ACC112 (cell line): ENCODE results near the gene TRIM24.
"Not testable (repeated sequence)": the region's sequence is repeated elsewhere in the genome, so short reads cannot be mapped to it uniquely, and the experiment has no call there.

Experiments used
- H2AFZ ChIP-seq: fragments of 200-600 bp; sonication (generic); one replicate; pipeline ENCODE4 v1.6.0; 2017; ENCODE audit warnings: antibody characterized with exemption, low read length; ENCODE audit not compliant: unreplicated experiment
- H3K27ac ChIP-seq: fragments of 200-600 bp; sonication (generic); 2 replicates; pipeline ENCODE4 v1.5.1; 2014; ENCODE audit warnings: low read depth, mild to moderate bottlenecking, antibody characterized with exemption, low read length, moderate library complexity
- H3K27me3 ChIP-seq: fragments of 200-600 bp; sonication (generic); 2 replicates; pipeline ENCODE4 v1.6.1; 2014; ENCODE audit warnings: mild to moderate bottlenecking, antibody characterized with exemption, low read length, moderate library complexity, mixed read lengths; ENCODE audit not compliant: insufficient read depth
- H3K36me3 ChIP-seq: fragments of 200-600 bp; sonication (generic); 2 replicates; pipeline ENCODE4 v1.6.1; 2016; ENCODE audit warnings: mild to moderate bottlenecking, antibody characterized with exemption, low read length, moderate library complexity, mixed read lengths; ENCODE audit not compliant: insufficient read depth
- H3K4me1 ChIP-seq: fragments of 200-600 bp; sonication (generic); one replicate; pipeline ENCODE4 v1.6.1; 2016; ENCODE audit warnings: low read length, mixed read lengths; ENCODE audit not compliant: insufficient read depth, unreplicated experiment, control insufficient read depth
- H3K4me3 ChIP-seq: fragments of 200-600 bp; sonication (generic); 2 replicates; pipeline ENCODE4 v1.5.1; 2014; ENCODE audit warnings: mild to moderate bottlenecking, low read depth, low read length
- H3K79me2 ChIP-seq: fragments of 200-600 bp; sonication (generic); one replicate; pipeline ENCODE4 v1.6.0; 2016; ENCODE audit warnings: low read length; ENCODE audit not compliant: control insufficient read depth, unreplicated experiment, insufficient read depth

TRIM24 gene

DNA sequence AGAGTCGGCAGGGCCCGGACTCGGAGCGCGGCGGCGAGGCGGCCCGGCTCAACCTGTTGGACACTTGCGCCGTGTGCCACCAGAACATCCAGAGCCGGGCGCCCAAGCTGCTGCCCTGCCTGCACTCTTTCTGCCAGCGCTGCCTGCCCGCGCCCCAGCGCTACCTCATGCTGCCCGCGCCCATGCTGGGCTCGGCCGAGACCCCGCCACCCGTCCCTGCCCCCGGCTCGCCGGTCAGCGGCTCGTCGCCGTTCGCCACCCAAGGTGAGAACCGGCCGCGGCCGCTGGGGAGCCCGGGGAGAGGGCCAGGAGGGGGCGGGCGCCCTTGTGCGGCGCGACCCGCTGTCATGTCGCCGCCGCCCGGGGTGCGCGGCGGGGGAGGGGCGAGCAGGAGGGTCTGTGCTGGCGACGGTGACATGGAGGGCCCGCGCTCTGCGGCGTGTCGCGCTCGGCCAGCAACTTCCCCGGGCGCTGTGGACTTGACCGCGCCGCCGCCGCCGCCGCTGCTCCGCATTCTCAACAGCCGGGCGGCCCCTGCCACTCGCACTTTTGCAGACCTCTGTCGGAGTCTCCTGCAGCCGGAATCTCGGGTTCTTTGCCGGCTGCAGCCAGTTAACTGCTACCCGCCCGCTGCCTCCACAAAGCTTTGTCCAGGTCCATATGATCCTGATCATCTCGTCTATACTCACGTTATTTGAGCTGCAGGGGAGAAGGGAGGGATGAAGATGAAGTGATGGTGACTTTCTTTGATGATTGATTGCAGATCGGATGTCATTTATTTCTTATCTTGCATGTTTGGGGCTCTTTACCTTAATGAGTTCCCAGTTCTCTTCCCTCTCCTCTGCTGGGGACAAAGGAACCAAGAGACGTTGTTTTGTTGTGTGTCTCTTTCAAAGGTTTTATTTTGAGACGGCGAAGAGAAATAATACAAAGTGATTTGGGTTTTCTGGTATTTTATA, 869 bp downstream of the TRIM24 start:
- Histone ChIP-seq H2AFZ (peak overlapping the region; percentile 42), H3K27ac (peak overlapping the region; percentile 64; the same call in 1 of the 2 replicates), H3K36me3 (no peaks in the 10 kb centered on the region), H3K4me1 (peaks cover 6% of the 10 kb centered on the region), H3K27me3 (no peaks in the 10 kb centered on the region), H3K79me2 (peaks cover 20% of the 10 kb centered on the region), H3K4me3 (peak overlapping the region; percentile 96)

DNA sequence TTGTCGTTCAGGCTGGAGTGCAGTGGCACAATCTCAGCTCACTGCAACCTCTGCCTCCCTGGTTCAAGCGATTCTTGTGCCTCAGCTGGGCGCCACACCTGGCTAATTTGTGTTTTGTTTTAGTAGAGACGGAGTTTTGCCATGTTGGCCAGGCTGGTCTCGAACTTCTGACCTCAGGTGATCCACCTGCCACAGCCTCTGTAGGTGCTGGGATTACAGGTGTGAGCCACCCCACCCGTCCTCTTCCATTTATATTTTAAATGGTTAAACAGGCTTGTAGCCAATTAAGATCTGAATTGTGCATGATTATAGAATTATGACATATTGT, 3.2 kb downstream of the TRIM24 start:
- H3K27me3 ChIP-seq, H2AFZ ChIP-seq, H3K4me1 ChIP-seq, H3K27ac ChIP-seq, H3K4me3 ChIP-seq, H3K36me3 ChIP-seq: not testable (repeated sequence)
- H3K79me2 ChIP-seq: peaks cover 24% of the 10 kb centered on the region

- H3K36me3 ChIP-seq: no peaks in the 10 kb centered on the region
- H3K27ac ChIP-seq: no peak overlapping the region
- peaks cover 28% of the 10 kb centered on the region for H3K79me2 ChIP-seq
- H2AFZ ChIP-seq: no peak overlapping the region
- no peak overlapping the region for H3K4me3 ChIP-seq
- H3K27me3 ChIP-seq: no peaks in the 10 kb centered on the region
- peaks cover 6% of the 10 kb centered on the region for H3K4me1 ChIP-seq
These were observed 5.0 kb downstream of the TRIM24 start for GRCh38 chr7:138465046-138465445.

DNA sequence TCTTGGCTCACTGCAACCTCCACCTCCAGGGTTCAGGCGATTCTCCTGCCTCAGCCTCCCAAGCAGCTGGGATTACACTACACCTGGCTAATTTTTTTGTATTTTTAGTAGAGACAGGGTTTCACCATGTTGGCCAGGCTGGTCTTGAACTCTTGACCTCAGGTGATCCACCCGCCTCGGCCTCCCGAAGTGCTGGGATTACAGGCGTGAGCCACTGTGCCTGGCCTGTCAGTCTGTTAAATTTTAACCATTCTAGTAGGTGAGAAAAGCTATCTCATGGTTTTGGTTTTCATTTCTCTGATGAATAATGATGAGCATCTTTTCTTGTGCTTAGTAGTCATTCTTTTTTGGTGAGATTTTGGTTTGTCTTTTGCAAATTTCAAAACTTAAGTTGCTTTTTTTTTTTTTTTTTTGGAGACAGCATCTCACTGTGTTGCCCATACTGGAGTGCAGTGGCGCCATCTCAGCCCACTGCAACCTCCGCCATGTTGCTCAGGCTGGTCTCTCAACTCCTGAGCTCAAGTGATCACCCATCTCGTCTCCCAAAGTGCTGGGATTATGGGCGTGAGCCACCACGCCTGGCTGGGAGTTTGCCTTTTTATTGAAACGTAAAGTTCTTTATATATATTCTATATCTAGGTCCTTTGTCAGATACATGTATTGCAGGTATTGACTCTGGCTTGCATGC, 6.2 kb downstream of the TRIM24 start:
- H3K4me1 ChIP-seq, H3K27me3 ChIP-seq, H3K36me3 ChIP-seq, H3K27ac ChIP-seq, H2AFZ ChIP-seq, H3K4me3 ChIP-seq: not testable (repeated sequence)
- H3K79me2 ChIP-seq: peaks cover 28% of the 10 kb centered on the region

- Histone ChIP-seq H3K36me3 (no peaks in the 10 kb centered on the region), H3K4me1 (no peaks in the 10 kb centered on the region), H3K27ac (no peak overlapping the region), H3K4me3 (no peak overlapping the region), H3K79me2 (peaks cover 13% of the 10 kb centered on the region), H2AFZ (no peak overlapping the region), H3K27me3 (no peaks in the 10 kb centered on the region)
These were observed 8.4 kb downstream of the TRIM24 start for GRCh38 chr7:138468244-138469123.

GRCh38 chr7:138470391-138471157, 10.5 kb downstream of the TRIM24 start:
- H3K27ac ChIP-seq: no peak overlapping the region
- no peaks in the 10 kb centered on the region for H3K27me3 ChIP-seq
- H3K79me2 ChIP-seq: peaks cover 8% of the 10 kb centered on the region
- H2AFZ ChIP-seq: no peak overlapping the region
- H3K4me3 ChIP-seq: no peak overlapping the region
- no peaks in the 10 kb centered on the region for H3K36me3 ChIP-seq
- no peaks in the 10 kb centered on the region for H3K4me1 ChIP-seq

- H3K4me3 ChIP-seq: no peak overlapping the region
- no peaks in the 10 kb centered on the region for H3K27me3 ChIP-seq
- H2AFZ ChIP-seq: no peak overlapping the region
- no peaks in the 10 kb centered on the region for H3K36me3 ChIP-seq
- H3K79me2 ChIP-seq: peaks cover 11% of the 10 kb centered on the region
- no peaks in the 10 kb centered on the region for H3K4me1 ChIP-seq
- H3K27ac ChIP-seq: no peak overlapping the region
These were observed 12.4 kb downstream of the TRIM24 start for GRCh38 chr7:138472292-138473079.

DNA sequence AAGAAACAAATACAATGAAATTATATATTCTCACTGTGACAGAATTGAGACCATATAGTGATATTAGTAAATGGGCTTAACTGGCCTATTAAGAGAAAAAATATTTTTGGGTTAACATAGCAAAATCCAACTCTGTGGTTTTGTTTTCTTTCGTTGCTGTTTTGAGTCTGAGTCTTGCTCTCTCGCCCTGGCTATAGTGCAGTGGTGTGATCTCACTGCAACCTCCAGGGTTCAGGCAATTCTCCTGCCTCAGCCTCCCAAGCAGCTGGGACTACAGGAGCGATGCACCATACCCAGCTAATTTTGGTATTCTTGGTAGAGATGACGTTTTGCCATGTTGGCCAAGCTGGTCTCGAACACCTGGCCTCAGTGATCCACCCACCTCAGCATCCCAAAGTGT, 15.3 kb downstream of the TRIM24 start:
- Histone ChIP-seq H3K4me1 (no peaks in the 10 kb centered on the region), H3K4me3 (no peak overlapping the region), H2AFZ (no peak overlapping the region), H3K27ac (no peak overlapping the region), H3K27me3 (no peaks in the 10 kb centered on the region), H3K36me3 (no peaks in the 10 kb centered on the region), H3K79me2 (peaks cover 7% of the 10 kb centered on the region)

DNA sequence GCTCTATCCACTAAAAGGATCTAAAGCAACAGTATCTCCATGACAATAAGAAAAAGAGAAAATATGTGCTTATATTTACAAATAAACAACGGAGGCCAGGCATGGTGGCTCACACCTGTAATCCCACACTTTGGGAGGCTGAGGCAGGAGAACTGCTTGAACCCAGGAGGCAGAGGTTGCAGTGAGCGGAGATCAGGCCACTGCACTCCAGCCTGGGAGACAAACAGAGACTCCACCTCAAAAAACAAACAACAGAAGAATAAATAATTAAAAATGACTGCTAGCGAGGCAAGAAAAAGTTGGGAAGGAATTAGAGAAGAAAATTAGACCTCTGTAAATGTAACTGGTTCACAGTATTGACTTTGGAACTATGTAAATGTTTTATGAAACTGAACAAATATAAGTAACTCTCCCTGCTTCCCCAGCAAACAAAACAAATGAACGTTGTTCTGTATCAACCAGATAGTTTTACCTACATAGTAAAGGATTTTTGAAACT, 17.1 kb downstream of the TRIM24 start:
- peaks cover 12% of the 10 kb centered on the region for H3K79me2 ChIP-seq
- H3K27me3 ChIP-seq: no peaks in the 10 kb centered on the region
- H3K4me3 ChIP-seq: no peak overlapping the region
- H3K36me3 ChIP-seq: no peaks in the 10 kb centered on the region
- H3K4me1 ChIP-seq: no peaks in the 10 kb centered on the region
- no peak overlapping the region for H2AFZ ChIP-seq
- no peak overlapping the region for H3K27ac ChIP-seq
